HEK293T (cell line): ENCODE measurements around the gene PEMT.

ENCODE experiments used
- BHLHE40 ChIP-seq: fragments of 450-650 bp; IDR thresholded peaks from 2 replicates; pipeline ENCODE4 v1.6.1; 2016; ENCODE audit warnings: mild to moderate bottlenecking, moderate library complexity, borderline replicate concordance
- ELF4 ChIP-seq: fragments of 450-650 bp; IDR thresholded peaks from 2 replicates; pipeline ENCODE4 v1.6.1; 2017; ENCODE audit warnings: antibody characterized with exemption
- FOXK2 ChIP-seq: fragments of 450-650 bp; IDR thresholded peaks from 2 replicates; pipeline ENCODE4 v1.6.1; 2016; ENCODE audit warnings: mild to moderate bottlenecking
- FOXM1 ChIP-seq: fragments of 450-650 bp; IDR thresholded peaks from 2 replicates; pipeline ENCODE4 v1.6.1; 2017; ENCODE audit warnings: mild to moderate bottlenecking, borderline replicate concordance
- NFRKB ChIP-seq: fragments of 450-650 bp; IDR thresholded peaks from 2 replicates; pipeline ENCODE4 v1.6.1; 2016; ENCODE audit warnings: mild to moderate bottlenecking, moderate library complexity
- PKNOX1 ChIP-seq: fragments of 450-650 bp; IDR thresholded peaks from 2 replicates; pipeline ENCODE4 v1.6.1; 2016
- SP1 ChIP-seq: fragments of 450-650 bp; IDR thresholded peaks from 2 replicates; pipeline ENCODE4 v1.6.1; 2017
- SUZ12 ChIP-seq: fragments of 450-650 bp; IDR thresholded peaks from 2 replicates; pipeline ENCODE4 v1.6.1; 2016; ENCODE audit warnings: mild to moderate bottlenecking
- ZNF384 ChIP-seq: fragments of 450-650 bp; IDR thresholded peaks from 2 replicates; pipeline ENCODE4 v1.6.1; 2016

DNA sequence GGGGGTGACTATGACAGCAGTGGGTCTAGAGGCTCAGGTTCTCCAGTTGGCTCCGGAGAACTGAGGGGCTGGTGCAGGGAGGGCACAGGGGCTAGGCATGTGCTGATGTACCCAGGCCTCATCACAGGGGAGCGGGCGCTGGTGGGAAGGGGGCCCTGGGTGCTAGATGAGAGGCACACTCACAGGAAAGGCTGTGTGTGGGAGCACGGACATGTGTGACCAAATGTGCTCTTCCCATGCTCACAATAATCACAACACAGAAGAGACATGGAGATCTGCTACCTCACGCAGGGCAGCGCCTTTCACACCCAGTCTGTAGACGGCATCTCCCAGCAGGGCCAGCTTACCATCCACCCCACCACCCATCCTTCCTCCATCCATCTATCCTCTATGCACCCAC, 77.9 kb downstream of the PEMT start:
- TF ChIP-seq SUZ12, result no peak
- TF ChIP-seq ZNF384, result no peak
- no peak for TF ChIP-seq PKNOX1
- TF ChIP-seq ELF4, result no peak
- no peak for TF ChIP-seq SP1
- no peak for TF ChIP-seq BHLHE40
- TF ChIP-seq FOXM1, result no peak
- no peak for TF ChIP-seq FOXK2
- no peak for TF ChIP-seq NFRKB
